Left cardiac atrium (tissue), 4 donors: ENCODE measurements around the gene FAM50B. TPM values are rescaled to one million over a fixed set of nuclear protein-coding genes. Genes with fewer than 3 reads are reported as not detected.
A peak's percentile ranks its signal among the peaks of the same experiment; 100 is the strongest.
"Not testable (repeated sequence)": the region's sequence is repeated elsewhere in the genome, so short reads cannot be mapped to it uniquely, and the experiment has no call there.

ENCODE experiments used
- ATAC-seq, 2 donors: fragments of 200-7000 bp; cut with Tn5 transposase; one replicate each; pipeline ENCODE4 v1.9.1; 2020; ENCODE audit warnings: mild to moderate bottlenecking in 2 of 2, moderate library complexity in 2 of 2
- DNase-seq: peaks from one replicate; pipeline ENCODE4 v3.0.0-alpha.2; 2020
- intact Hi-C, 2 donors: fragments of 100-400 bp; cut with DNase I; formaldehyde crosslinking; loops; one replicate each; pipeline versions ENCODE4 v1.14.1 to v1.15.1; 2022 to 2023
- total RNA-seq, 2 donors: library from RNA; stranded (reverse); fragmentation: NEBNext Ultra II Directional; extraction: Animal tissue kit (Norgen Biotek cat#: 25700); gene quantifications; one replicate each; pipeline ENCODE4 v1.2.1, GENCODE V29; 2021
- donor health status: DM: no; HTN: yes; CAD: no.
- donor health status: DM: no; HTN: yes; CAD: no; lungs with severe emphysema.
- donor health status: DM: yes; HTN: yes; CAD: no.
- donor health status: Dilated cardiomyopathy.

The FAM50B gene
- total RNA-seq, 2 donors from 2014 or later = 13.4 to 18.8 TPM

- intact Hi-C loops = no loop called here
- ATAC-seq (peak; percentile 67 to 71), DNase-seq (no peak)
These were observed 7.2 kb upstream of the FAM50B start for GRCh38 chr6:3841711-3842565.

- intact Hi-C loops = no loop called here
These were observed 5.6 kb upstream of the FAM50B start for GRCh38 chr6:3843379-3844096.

GRCh38 chr6:3844097-3844463 is 5.1 kb upstream of the FAM50B start:
- DNase-seq (no peak), ATAC-seq (no peak)
- intact Hi-C loops = no loop called here

More at GRCh38 chr6:3843379-3844096, 5.6 kb upstream of the FAM50B start:
- DNase-seq (no peak), ATAC-seq (no peak)

- DNase-seq = no peak
- no peak for ATAC-seq
- intact Hi-C loops = loop anchor here in 1 of 2 donors (5.0 kb wide), 1 partner anchor 145 kb away; no protein-coding TSS in a partner anchor
These were observed 1.7 kb upstream of the FAM50B start for GRCh38 chr6:3847521-3847920.

GRCh38 chr6:3848380-3848779 is 793 bp upstream of the FAM50B start:
- intact Hi-C loops = loop anchor here in 1 of 2 donors (2.0 to 5.0 kb wide), 2 partner anchors 84 to 144 kb away; no protein-coding TSS in a partner anchor
- DNase-seq = no peak
- ATAC-seq = peak in 1 of 2 donors; percentile 5

GRCh38 chr6:3849681-3850450 is 693 bp downstream of the FAM50B start:
- intact Hi-C loops = loop anchor here in 1 of 2 donors (2.0 to 5.0 kb wide), 2 partner anchors 83 to 142 kb away; no protein-coding TSS in a partner anchor

GRCh38 chr6:3850451-3851203 is 1.5 kb downstream of the FAM50B start:
- intact Hi-C loops = no loop called here
- no peak for DNase-seq

More at GRCh38 chr6:3849681-3850450, 693 bp downstream of the FAM50B start:
- ATAC-seq = peak; percentile 4 to 33
- DNase-seq = peak; percentile 44

GRCh38 chr6:3851839-3852238 is 2.7 kb downstream of the FAM50B start:
- no peak for ATAC-seq
- intact Hi-C loops = no loop called here
- DNase-seq = no peak

More at GRCh38 chr6:3850451-3851203, 1.5 kb downstream of the FAM50B start:
- no peak for ATAC-seq

- intact Hi-C loops = no loop called here
- DNase-seq = no peak
- no peak for ATAC-seq
These were observed 3.2 kb downstream of the FAM50B start for GRCh38 chr6:3852391-3852790.

- ATAC-seq (no peak), DNase-seq (no peak)
- intact Hi-C loops = no loop called here
These were observed 6.7 kb downstream of the FAM50B start for GRCh38 chr6:3855866-3856265.

GRCh38 chr6:3856576-3856975 is 7.4 kb downstream of the FAM50B start:
- ATAC-seq = no peak

GRCh38 chr6:3857468-3858456 is 8.6 kb downstream of the FAM50B start:
- ATAC-seq (no peak), DNase-seq (no peak)
- intact Hi-C loops = no loop called here

More at GRCh38 chr6:3856576-3856975, 7.4 kb downstream of the FAM50B start:
- no peak for DNase-seq
- intact Hi-C loops = no loop called here

- intact Hi-C loops = no loop called here
- ATAC-seq (no peak), DNase-seq (no peak)
These were observed 10.8 kb downstream of the FAM50B start for GRCh38 chr6:3859878-3860552.

GRCh38 chr6:3861424-3861823 is 12.3 kb downstream of the FAM50B start:
- ATAC-seq (no peak), DNase-seq (no peak)
- intact Hi-C loops = no loop called here

GRCh38 chr6:3862038-3862437 is 12.9 kb downstream of the FAM50B start:
- intact Hi-C loops = no loop called here
- ATAC-seq (no peak), DNase-seq (no peak)

- ATAC-seq, intact Hi-C loops, DNase-seq: not testable (repeated sequence)
These were observed 14.1 kb downstream of the FAM50B start for GRCh38 chr6:3863322-3863721.

GRCh38 chr6:3865463-3865862 is 16.3 kb downstream of the FAM50B start:
- intact Hi-C loops = no loop called here
- DNase-seq (no peak), ATAC-seq (no peak)
